MCF 10A (cell line): ENCODE measurements around the gene TSFM. TPM values are rescaled to one million over a fixed set of nuclear protein-coding genes. Genes with fewer than 3 reads are reported as not detected.
A peak's percentile ranks its signal among the peaks of the same experiment; 100 is the strongest.

Source experiments
- BruUV-seq: library from RNA; stranded (reverse); fragments of 400-500 nt; replicated peaks from 2 replicates; lab custom pipeline; 2021; lab: Mats Ljungman, UMichigan
- CTCF ChIA-PET: fragments of 300-600 bp; sonication (Branson Sonifier 250); formaldehyde crosslinking; extraction: SDS; loops from one replicate; lab custom pipeline; 2021; ENCODE audit warnings: antibody characterized with exemption, inconsistent platforms; lab: Yijun Ruan, JAX
- POLR2A ChIA-PET: fragments of 300-600, 350-650 bp; sonication (Branson Sonifier 250); formaldehyde crosslinking; extraction: SDS; loops from one replicate; lab custom pipeline; 2020; ENCODE audit warnings: antibody characterized with exemption, inconsistent platforms; lab: Yijun Ruan, JAX
- DNase-seq: peaks from one replicate; pipeline ENCODE4 v3.0.0-alpha.2; 2018; ENCODE audit not compliant: unreplicated experiment
- H3K27ac Mint-ChIP-seq: one replicate; pipeline ENCODE4 v1.8.0; 2022; ENCODE audit warnings: mild to moderate bottlenecking, low read depth, mixed read lengths; ENCODE audit not compliant: unreplicated experiment
- H3K27me3 Mint-ChIP-seq: one replicate; pipeline ENCODE4 v1.8.0; 2022; ENCODE audit warnings: mixed read lengths; ENCODE audit not compliant: insufficient read depth, unreplicated experiment
- H3K36me3 Mint-ChIP-seq: one replicate; pipeline ENCODE4 v1.8.0; 2022; ENCODE audit warnings: mild to moderate bottlenecking, moderate library complexity, mixed read lengths; ENCODE audit not compliant: insufficient read depth, unreplicated experiment
- H3K4me1 Mint-ChIP-seq: one replicate; pipeline ENCODE4 v1.8.0; 2022; ENCODE audit warnings: mixed read lengths; ENCODE audit not compliant: insufficient read depth, unreplicated experiment
- H3K4me3 Mint-ChIP-seq: one replicate; pipeline ENCODE4 v1.8.0; 2022; ENCODE audit warnings: mild to moderate bottlenecking, moderate library complexity, mixed read lengths; ENCODE audit not compliant: unreplicated experiment
- H3K9me3 Mint-ChIP-seq: one replicate; pipeline ENCODE4 v1.8.0; 2022; ENCODE audit warnings: mixed read lengths; ENCODE audit not compliant: unreplicated experiment
- CTCF ChIP-seq: fragments of 200-600 bp; IDR thresholded peaks from one replicate; pipeline ENCODE4 v1.8.0; 2022; ENCODE audit warnings: antibody characterized with exemption, mild to moderate bottlenecking; ENCODE audit not compliant: unreplicated experiment
- intact Hi-C: fragments of 100-400 bp; cut with micrococcal nuclease; formaldehyde crosslinking; loops from 2 replicates; pipeline ENCODE4 v1.14.1; 2022
- total RNA-seq: library from RNA; stranded (reverse); gene quantifications from 2 replicates; pipeline ENCODE4 v1.2.3, GENCODE V29; 2022

Gene TSFM
- total RNA-seq, 1 experiment from 2014 or later: 32.6 TPM

DNA sequence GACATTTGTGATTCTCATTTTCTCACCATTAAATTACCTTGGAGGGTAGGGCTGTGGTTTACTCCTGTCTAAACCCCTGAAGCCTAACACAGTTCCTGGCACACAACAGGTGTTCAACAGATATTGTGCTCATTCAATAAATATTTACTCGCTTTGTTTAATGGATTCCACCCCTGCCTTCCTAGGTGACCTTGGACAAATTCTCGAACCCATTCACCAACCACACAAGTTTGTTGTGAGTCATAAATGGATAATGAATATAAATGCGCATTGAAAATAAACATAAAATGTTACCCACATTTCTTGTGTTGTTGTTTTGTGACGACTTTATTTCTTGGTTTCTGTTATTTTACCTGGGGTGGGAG lies 362 bp upstream of the TSFM start:
- H3K27ac Mint-ChIP-seq: peak overlapping the region; percentile 86
- H3K9me3 Mint-ChIP-seq: no peaks in the 10 kb centered on the region
- H3K36me3 Mint-ChIP-seq: peaks cover 37% of the 10 kb centered on the region
- no peak for TF ChIP-seq CTCF
- DNase-seq: no peak
- H3K4me3 Mint-ChIP-seq: peak overlapping the region; percentile 98
- peaks cover 25% of the 10 kb centered on the region for H3K4me1 Mint-ChIP-seq
- POLR2A ChIA-PET: interaction anchor here (0.6 to 3.7 kb wide), 13 partner anchors 9 to 159 kb away, joined by 3 to 39 read pairs (median 5); partner anchors contain the start of genes ATP23, CYP27B1, EEF1AKMT3 and METTL1
- CTCF ChIA-PET: interaction anchor here (0.6 to 2.5 kb wide), 16 partner anchors 8 to 120 kb away, joined by 3 to 15 read pairs (median 4); partner anchors contain the start of genes CYP27B1, EEF1AKMT3 and METTL1
- intact Hi-C loops: loop anchor here (1.0 kb wide), 1 partner anchor 123 kb away; no protein-coding TSS in a partner anchor
- no peaks in the 10 kb centered on the region for H3K27me3 Mint-ChIP-seq
- no TSS peak for BruUV-seq

GRCh38 chr12:57783466-57783801 lies 847 bp downstream of the TSFM start:
- Mint-ChIP-seq H3K9me3 (no peaks in the 10 kb centered on the region), H3K27ac (peak overlapping the region; percentile 86), H3K4me3 (peak overlapping the region; percentile 98), H3K4me1 (peaks cover 25% of the 10 kb centered on the region), H3K36me3 (peaks cover 43% of the 10 kb centered on the region), H3K27me3 (no peaks in the 10 kb centered on the region)
- intact Hi-C loops: no loop called here
- no peak for TF ChIP-seq CTCF
- CTCF ChIA-PET: interaction anchor here (0.6 to 2.5 kb wide), 27 partner anchors 9 to 200 kb away, joined by 3 to 15 read pairs (median 5); partner anchors contain the start of genes CYP27B1, EEF1AKMT3 and METTL1
- no peak for DNase-seq
- POLR2A ChIA-PET: interaction anchor here (0.5 to 3.7 kb wide), 20 partner anchors 10 to 263 kb away, joined by 3 to 39 read pairs (median 5); partner anchors contain the start of genes ATP23, AVIL, CTDSP2 and CYP27B1
- BruUV-seq: no TSS peak

GRCh38 chr12:57783861-57784260 lies 1.3 kb downstream of the TSFM start:
- no peaks in the 10 kb centered on the region for H3K27me3 Mint-ChIP-seq
- H3K27ac Mint-ChIP-seq: peak overlapping the region; percentile 39
- ChIA-PET POLR2A (interaction anchor here (0.5 to 3.7 kb wide), 10 partner anchors 10 to 157 kb away, joined by 3 to 39 read pairs (median 5); partner anchors contain the start of genes ATP23, CYP27B1, EEF1AKMT3 and METTL1), CTCF (interaction anchor here (0.5 to 2.5 kb wide), 10 partner anchors 10 to 120 kb away, joined by 3 to 15 read pairs (median 6); partner anchors contain the start of genes EEF1AKMT3 and METTL1)
- peak overlapping the region; percentile 98 for H3K4me3 Mint-ChIP-seq
- peaks cover 47% of the 10 kb centered on the region for H3K36me3 Mint-ChIP-seq
- peaks cover 25% of the 10 kb centered on the region for H3K4me1 Mint-ChIP-seq
- BruUV-seq: TSS peak; percentile 46
- DNase-seq: no peak
- no peak for TF ChIP-seq CTCF
- intact Hi-C loops: no loop called here
- H3K9me3 Mint-ChIP-seq: no peaks in the 10 kb centered on the region

- Mint-ChIP-seq H3K4me3 (no peak overlapping the region), H3K27me3 (no peaks in the 10 kb centered on the region), H3K36me3 (peaks cover 94% of the 10 kb centered on the region), H3K9me3 (no peaks in the 10 kb centered on the region), H3K4me1 (peaks cover 9% of the 10 kb centered on the region), H3K27ac (no peak overlapping the region)
- TF ChIP-seq CTCF: no peak
- CTCF ChIA-PET: interaction anchor here (0.6 to 3.8 kb wide), 8 partner anchors 9 to 132 kb away, joined by 3 to 20 read pairs (median 3); partner anchors contain the start of gene TSFM
- POLR2A ChIA-PET: interaction anchor here (0.7 to 3.0 kb wide), 12 partner anchors 10 to 110 kb away, joined by 3 to 33 read pairs (median 4); partner anchors contain the start of genes CDK4, CTDSP2, EEF1AKMT3 and METTL1
- no TSS peak for BruUV-seq
- peak; percentile 74 for DNase-seq
- intact Hi-C loops: no loop called here
Measured at GRCh38 chr12:57793920-57794319, 11.3 kb downstream of the TSFM start.
